K562 (cell line): ENCODE results near the gene MLX. TPM values are rescaled to one million over a fixed set of nuclear protein-coding genes. Genes with fewer than 3 reads are reported as not detected.

Source experiments
- CCNT2 ChIP-seq: IDR thresholded peaks from 2 replicates; pipeline ENCODE4 v1.6.1; 2011; ENCODE audit warnings: borderline replicate concordance, low read depth, mild to moderate bottlenecking, moderate library complexity, mixed read lengths, low read length; ENCODE audit not compliant: insufficient read length; ENCODE audit errors: extremely low read depth
- CHAMP1 ChIP-seq: fragments of 450-650 bp; IDR thresholded peaks from 2 replicates; pipeline ENCODE4 v1.6.1; 2016; ENCODE audit warnings: mild to moderate bottlenecking
- EP300 ChIP-seq: IDR thresholded peaks from 2 replicates; pipeline ENCODE4 v1.6.1; 2012; ENCODE audit warnings: low read length, improper control_type of control experiment
- ESRRA ChIP-seq: fragments of 450-650 bp; IDR thresholded peaks from 2 replicates; pipeline ENCODE4 v1.6.1; 2014; ENCODE audit warnings: low read depth, mild to moderate bottlenecking, moderate library complexity, borderline replicate concordance
- GTF2E2 ChIP-seq: fragments of 200-800 bp; sonication (Bioruptor generic); IDR thresholded peaks from 2 replicates; pipeline ENCODE4 v1.6.1; 2016; ENCODE audit warnings: missing genetic modification characterization, missing compliant biosample characterization
- HNRNPK ChIP-seq: fragments of 200-400 bp; formaldehyde crosslinking; IDR thresholded peaks from one replicate; pipeline ENCODE4 v1.6.1; 2018; ENCODE audit warnings: mild to moderate bottlenecking, low read depth, low read length; ENCODE audit not compliant: poor library complexity, severe bottlenecking
- HNRNPLL ChIP-seq: fragments of 200-400 bp; formaldehyde crosslinking; IDR thresholded peaks from 2 replicates; pipeline ENCODE4 v1.6.1; 2017; ENCODE audit warnings: low read length, low read depth, mild to moderate bottlenecking; ENCODE audit not compliant: poor library complexity, severe bottlenecking
- JUND ChIP-seq, 2 experiments: IDR thresholded peaks; 2 replicates in 1 of 2; 3 replicates in 1 of 2; pipeline ENCODE4 v1.6.1; 2011; ENCODE audit warnings: borderline replicate concordance in 2 of 2, low read depth in 2 of 2, low read length in 2 of 2, improper control_type of control experiment in 1 of 2, missing biosample characterization in 1 of 2, missing genetic modification characterization in 1 of 2, missing genetic modification reagents in 1 of 2
- NFIX ChIP-seq: fragments of 250-450 bp; sonication (Bioruptor Pico); IDR thresholded peaks from 2 replicates; pipeline ENCODE4 v1.4.0; 2020; ENCODE audit warnings: low read depth, mild to moderate bottlenecking, moderate library complexity
- NR4A1 ChIP-seq, 2 experiments: fragments of 250-450 bp in 1 of 2; fragments of 450-650 bp in 1 of 2; sonication (Bioruptor Pico) in 1 of 2; IDR thresholded peaks; 2 replicates each; pipeline versions ENCODE4 v1.4.0 to v1.6.1; 2016 to 2020; ENCODE audit warnings: mild to moderate bottlenecking in 2 of 2, missing compliant biosample characterization in 1 of 2, missing genetic modification characterization in 1 of 2, moderate library complexity in 1 of 2
- POLR2AphosphoS5 ChIP-seq: IDR thresholded peaks from 2 replicates; pipeline ENCODE4 v1.6.1; 2011; ENCODE audit warnings: mild to moderate bottlenecking, low read depth, low read length, moderate library complexity; ENCODE audit not compliant: control insufficient read depth, insufficient read depth
- RBBP5 ChIP-seq: fragments of 200-600 bp; sonication (generic); IDR thresholded peaks from 2 replicates; pipeline ENCODE4 v1.6.1; 2012; ENCODE audit warnings: borderline replicate concordance, mild to moderate bottlenecking, low read length, control low read depth, inconsistent platforms; ENCODE audit not compliant: insufficient read depth, poor library complexity, severe bottlenecking
- RBFOX2 ChIP-seq: fragments of 200-400 bp; formaldehyde crosslinking; IDR thresholded peaks from 2 replicates; pipeline ENCODE4 v1.6.1; 2017; ENCODE audit warnings: low read depth, mild to moderate bottlenecking, low read length, moderate library complexity
- UBTF ChIP-seq, 2 experiments: IDR thresholded peaks; 2 replicates each; pipeline ENCODE4 v1.6.1; 2012; ENCODE audit warnings: improper control_type of control experiment in 2 of 2, low read depth in 2 of 2, low read length in 2 of 2, borderline replicate concordance in 1 of 2
- ZBTB1 ChIP-seq: sonication (generic); formaldehyde crosslinking; IDR thresholded peaks from 2 replicates; pipeline ENCODE4 v1.8.1; 2023; ENCODE audit warnings: missing genetic modification reagents, low read depth, mild to moderate bottlenecking, borderline replicate concordance
- ZNF395 ChIP-seq: fragments of 200-800 bp; sonication (Bioruptor generic); IDR thresholded peaks from 2 replicates; pipeline ENCODE4 v1.6.1; 2017; ENCODE audit warnings: missing genetic modification characterization, missing compliant biosample characterization
- polyA plus RNA-seq, 8 experiments: library from polyadenylated mRNA; depleted of rRNA in 4 of 8; stranded (reverse) in 5 of 8; unstranded in 3 of 8; fragments of >200 nt; fragmentation: Nextera tagmentation in 2 of 8; fragmentation: Illumina TruSeq in 1 of 8; extraction: Ambion mirVana in 2 of 8; extraction: Trizol in 1 of 8; gene quantifications; 2 replicates each; pipeline versions ENCODE4 v1.2.1 to v1.2.3, GENCODE V29; 2011 to 2014; ENCODE audit warnings: inconsistent platforms in 1 of 8, missing spikeins in 1 of 8
- total RNA-seq, 7 experiments: library from RNA; depleted of rRNA in 6 of 7; stranded (reverse); fragments of >200 nt in 6 of 7; fragmentation: Illumina TruSeq in 2 of 7; extraction: Trizol in 2 of 7; gene quantifications; 2 replicates each; pipeline versions ENCODE4 v1.2.1 to v1.2.3, GENCODE V29; 2011 to 2021; ENCODE audit warnings: low replicate concordance in 1 of 7

Gene MLX
- total and polyA plus RNA-seq, 9 of the 15 experiments (the other 6 are each of a cell fraction or from before 2014, with no cell fraction given), result 42.9 to 100 (median 58.9) TPM

GRCh38 chr17:42518755-42519545 lies 48.0 kb upstream of the MLX start (continued):
- TF ChIP-seq JUND (IDR thresholded peaks at IDR 0.05; ENCODE audit: borderline replicate concordance, low read depth, low read length) (no peak), JUND (tag; IDR thresholded peaks at IDR 0.05; ENCODE audit: borderline replicate concordance, low read depth, low read length) (no peak; the same call in 2 of the 3 replicates), NFIX (CRISPR knock-in tag) (peak; percentile 18; the same call in 1 of the 2 replicates), CHAMP1 (no peak), ZNF395 (CRISPR knock-in tag) (peak; percentile 7; the same call in 1 of the 2 replicates), CCNT2 (peak; percentile 80), RBFOX2 (no peak), POLR2AphosphoS5 (peak; percentile 86), EP300 (peak; percentile 68), NR4A1 (CRISPR knock-in tag; IDR thresholded peaks at IDR 0.05) (0 out of 2 replicates have a peak, but pooled peaks have one; percentile 4), NR4A1 (tag; IDR thresholded peaks at IDR 0.05) (no peak), HNRNPLL (peak; percentile 43), HNRNPK (no peak), ESRRA (no peak), RBBP5 (peak; percentile 48), GTF2E2 (tag) (no peak), ZBTB1 (CRISPR knock-in tag) (no peak), UBTF (IDR thresholded peaks at IDR 0.05; ENCODE audit: borderline replicate concordance in 1 of 2, low read depth in 2 of 2, low read length in 2 of 2) (0 out of 4 replicates have a peak, but pooled peaks of 1 of the 2 experiments have one; percentile 24)
